ENCODE data around the gene VPS35L.

- TF ChIP-seq CTCF (IDR thresholded peaks at IDR 0.05; ENCODE audit: poor library complexity) (no peak), EZH2 (IDR thresholded peaks at IDR 0.05; ENCODE audit: borderline replicate concordance) (no peak), EZH2phosphoT487 (IDR thresholded peaks at IDR 0.05; ENCODE audit: low read depth, severe bottlenecking, unreplicated experiment) (no peak)
Measured at GRCh38 chr16:19711643-19712042, 156.1 kb downstream of the VPS35L start.

Data from hepatocyte (in vitro differentiated cells).